ENCODE measurements around the gene WDR3. TPM values are rescaled to one million over a fixed set of nuclear protein-coding genes. Genes with fewer than 3 reads are reported as not detected.

WDR3 gene
- total and polyA plus RNA-seq, 2 donors (not counting 3 experiments of a cell fraction or from before 2014, with no cell fraction given): 12.4 to 27.7 TPM

- no TSS peak for BruUV-seq (replicated peaks)
- H2AFZ ChIP-seq (ENCODE audit: low read depth, low read length): no peak overlapping the region
- dilution Hi-C loops (cut with MboI; ENCODE audit: extremely low pct_ligation_motif_present, low sequenced_read_pairs): no loop called here
- DNase-seq (ENCODE audit: low read depth, low spot score): no peak
- H3K9ac ChIP-seq (replicated peaks; ENCODE audit: extremely low read depth, insufficient read depth, low read length): no peak overlapping the region
- H3K9me1 ChIP-seq (replicated peaks; ENCODE audit: control insufficient read depth, extremely low read depth, insufficient read depth, low read length): no peaks in the 10 kb centered on the region
- no peaks in the 10 kb centered on the region for H3K36me3 ChIP-seq (ENCODE audit: control insufficient read depth in 2 of 2, extremely low read depth in 1 of 2, insufficient read depth in 2 of 2, low read length in 2 of 2)
- H3K4me3 ChIP-seq (replicated peaks in 1 of 3; ENCODE audit: insufficient read depth in 1 of 3, low read depth in 1 of 3, low read length in 3 of 3): no peak overlapping the region
- no peak for FAIRE-seq
- no peaks in the 10 kb centered on the region for H4K20me1 ChIP-seq (replicated peaks; ENCODE audit: control insufficient read depth, extremely low read depth, insufficient read depth, low read length)
- POLR2A ChIA-PET: no interaction called here
- intact Hi-C loops (cut with micrococcal nuclease): no loop called here
- H3K4me2 ChIP-seq (ENCODE audit: insufficient read depth, low read length): no peak overlapping the region
- CTCF ChIA-PET: interaction anchor here (0.6 to 0.9 kb wide), 3 partner anchors 15 to 1025 kb away, joined by 3 read pairs; no protein-coding TSS in a partner anchor
- peaks cover 0 to 5% of the 10 kb centered on the region in 2 experiments for H3K27me3 ChIP-seq (ENCODE audit: control insufficient read depth in 2 of 2, insufficient read depth in 2 of 2, low read length in 2 of 2)
- no peaks in the 10 kb centered on the region for H3K4me1 ChIP-seq (ENCODE audit: control insufficient read depth, extremely low read depth, insufficient read depth, low read length)
- H3K9me3 ChIP-seq (replicated peaks; ENCODE audit: control insufficient read depth, insufficient read depth, low read length): no peaks in the 10 kb centered on the region
- H3K79me2 ChIP-seq (ENCODE audit: control insufficient read depth, insufficient read depth, low read length): no peaks in the 10 kb centered on the region
- H3K27ac ChIP-seq (ENCODE audit: insufficient read depth, low read depth, low read length): no peak overlapping the region
- TF ChIP-seq POLR2AphosphoS5 (IDR thresholded peaks at IDR 0.05; ENCODE audit: insufficient read depth, low read depth, low read length): no peak
- no peak for TF ChIP-seq MYC (IDR thresholded peaks at IDR 0.05; ENCODE audit: low read depth, low read length)
- no peak for TF ChIP-seq POLR2A (IDR thresholded peaks at IDR 0.05; ENCODE audit: low read depth, low read length)
- no peak for TF ChIP-seq MAX (IDR thresholded peaks at IDR 0.05; ENCODE audit: insufficient read depth, insufficient read length)
- no peak for TF ChIP-seq JUN (IDR thresholded peaks at IDR 0.05; ENCODE audit: borderline replicate concordance, insufficient read depth, insufficient read length, low read depth)
- TF ChIP-seq FOS (IDR thresholded peaks at IDR 0.05; ENCODE audit: borderline replicate concordance, insufficient read depth, low read length): no peak
- no peak for TF ChIP-seq GATA2 (IDR thresholded peaks at IDR 0.05; ENCODE audit: insufficient read depth, insufficient read length, low read depth, low read length)
- TF ChIP-seq CTCF (IDR thresholded peaks at IDR 0.05; ENCODE audit: extremely low read depth in 1 of 2, insufficient read depth in 1 of 2, low read depth in 1 of 2, low read length in 2 of 2): no peak
- no peak for TF ChIP-seq EZH2 (IDR thresholded peaks at IDR 0.05; ENCODE audit: borderline replicate concordance, low read depth, low read length, severe bottlenecking)
Measured at GRCh38 chr1:117976381-117976780, 46.8 kb downstream of the WDR3 start.

Data from endothelial cell of umbilical vein (primary cell).